HG03139 (cell line): ENCODE results near the gene CSRP3.
"Not testable (repeated sequence)": the region's sequence is repeated elsewhere in the genome, so short reads cannot be mapped to it uniquely, and the experiment has no call there.

ENCODE experiments used
- ATAC-seq: cut with Tn5 transposase; IDR thresholded peaks from one replicate; pipeline ENCODE4 v1.9.1; 2021; ENCODE audit not compliant: unreplicated experiment

The CSRP3 gene

GRCh38 chr11:19191530-19192169 lies 10.1 kb downstream of the CSRP3 start:
- no peak for ATAC-seq

DNA sequence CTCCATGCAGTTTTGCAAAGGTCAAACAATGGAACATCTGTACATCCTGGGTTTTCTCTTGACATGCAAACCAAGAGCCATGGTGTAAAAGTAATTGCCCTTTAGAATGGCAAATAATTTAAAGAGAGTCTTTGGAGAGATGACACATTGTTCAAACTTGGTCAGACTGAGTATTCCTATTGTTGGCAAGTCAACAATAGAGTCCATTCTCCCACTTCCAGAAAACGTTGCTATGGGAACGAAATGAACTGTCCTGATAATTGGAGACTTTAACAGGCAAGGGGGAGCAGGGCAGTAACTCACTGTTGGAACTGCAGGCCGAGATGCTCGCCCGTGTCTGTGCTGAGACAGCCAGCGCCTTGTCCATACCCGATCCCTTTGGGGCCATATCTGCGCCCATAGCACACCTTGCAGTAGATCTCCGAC lies 13.9 kb downstream of the CSRP3 start:
- ATAC-seq, result no peak

DNA sequence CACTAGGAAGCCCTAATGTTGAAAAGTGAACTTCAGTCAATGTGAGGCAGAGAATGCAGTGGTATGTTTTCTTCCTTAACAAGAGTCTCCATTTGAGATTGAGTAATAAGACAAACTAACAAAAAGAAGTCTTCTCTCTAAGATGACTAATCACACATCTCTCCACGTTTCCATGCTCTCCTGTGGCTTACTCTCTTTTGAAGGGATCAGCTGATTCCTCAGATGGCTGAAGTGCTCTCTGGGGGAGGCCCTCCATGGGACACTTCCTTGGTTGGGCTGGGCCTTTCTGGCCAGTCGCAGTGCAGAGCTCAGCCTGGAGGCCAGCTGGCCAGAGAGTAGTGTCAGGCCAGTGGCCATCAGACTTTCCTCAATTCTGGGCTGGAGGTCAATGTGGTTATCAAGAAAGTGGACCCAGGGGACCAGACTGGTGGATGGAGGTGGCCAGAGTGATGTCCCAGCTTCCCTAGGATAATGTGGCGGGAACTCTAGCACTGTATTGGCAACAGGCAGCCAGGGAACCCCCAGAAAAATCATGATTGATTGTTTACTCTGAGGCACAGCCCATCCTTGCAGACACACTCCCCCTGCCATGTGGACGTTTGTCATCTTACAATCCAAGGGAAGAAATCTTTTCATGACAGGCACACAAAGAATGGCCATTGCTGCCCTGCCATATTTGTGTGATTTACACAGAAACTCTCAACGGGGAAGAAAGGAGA lies 14.5 kb downstream of the CSRP3 start:
- ATAC-seq, result no peak

- no peak for ATAC-seq
Observed at GRCh38 chr11:19185516-19186052, 16.2 kb downstream of the CSRP3 start.

- no peak for ATAC-seq
Observed at GRCh38 chr11:19185036-19185435, 16.7 kb downstream of the CSRP3 start.

DNA sequence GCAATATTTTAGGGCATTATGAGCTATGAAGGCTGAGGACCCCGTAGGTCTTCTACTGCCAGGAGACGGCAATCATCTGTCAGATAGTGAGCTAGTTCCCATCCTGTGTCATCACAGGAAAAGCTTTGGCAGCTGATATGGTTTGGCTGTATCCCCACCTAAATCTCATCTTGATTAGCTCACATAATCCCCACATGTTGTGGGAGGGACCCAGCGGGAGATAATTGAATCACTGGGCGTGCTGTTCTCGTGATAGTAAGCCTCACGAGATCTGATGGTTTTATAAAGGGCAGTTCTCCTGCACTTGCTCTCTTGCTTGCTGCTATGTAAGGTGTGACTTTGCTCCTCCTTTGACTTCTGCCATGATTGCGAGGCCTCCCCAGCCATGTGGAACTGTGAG lies 18.1 kb downstream of the CSRP3 start:
- no peak for ATAC-seq

GRCh38 chr11:19181531-19182261 lies 20.1 kb downstream of the CSRP3 start:
- ATAC-seq, result no peak

GRCh38 chr11:19176629-19177186 lies 25.1 kb downstream of the CSRP3 start:
- no peak for ATAC-seq

- ATAC-seq, result no peak
Observed at GRCh38 chr11:19173964-19174638, 27.7 kb downstream of the CSRP3 start.

DNA sequence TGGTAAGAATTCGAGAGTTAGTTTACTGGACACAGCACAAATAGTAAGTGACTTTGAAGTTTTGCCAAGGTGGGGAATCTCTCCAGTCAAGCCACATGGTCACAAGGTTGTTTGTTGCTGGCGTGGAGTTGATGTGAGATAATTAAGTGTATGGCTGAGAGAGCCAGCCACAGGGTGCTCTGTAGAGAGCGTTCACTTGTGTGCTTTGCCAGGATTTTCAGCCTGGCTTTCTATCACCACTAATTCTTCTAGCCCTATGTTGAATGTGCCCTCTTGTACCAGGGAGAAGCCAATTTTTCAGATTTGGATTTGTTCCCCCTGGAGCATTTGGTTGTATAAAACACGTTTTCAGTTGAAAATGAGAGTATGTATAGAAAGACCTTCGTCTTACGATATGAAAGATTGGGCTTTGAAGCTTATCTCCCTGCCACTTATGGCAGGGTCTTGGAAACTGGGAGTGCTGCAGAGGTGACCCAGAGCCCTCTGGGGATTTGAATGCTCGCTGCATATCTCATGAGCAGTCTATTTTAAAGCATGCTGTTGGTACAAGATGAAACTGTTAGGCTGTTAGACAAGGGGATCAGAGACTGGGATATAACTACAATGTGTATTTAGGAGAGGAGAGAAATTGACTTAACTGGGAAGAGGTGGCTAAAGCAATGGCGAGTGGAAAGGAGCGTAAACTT lies 28.6 kb downstream of the CSRP3 start:
- ATAC-seq, result no peak

DNA sequence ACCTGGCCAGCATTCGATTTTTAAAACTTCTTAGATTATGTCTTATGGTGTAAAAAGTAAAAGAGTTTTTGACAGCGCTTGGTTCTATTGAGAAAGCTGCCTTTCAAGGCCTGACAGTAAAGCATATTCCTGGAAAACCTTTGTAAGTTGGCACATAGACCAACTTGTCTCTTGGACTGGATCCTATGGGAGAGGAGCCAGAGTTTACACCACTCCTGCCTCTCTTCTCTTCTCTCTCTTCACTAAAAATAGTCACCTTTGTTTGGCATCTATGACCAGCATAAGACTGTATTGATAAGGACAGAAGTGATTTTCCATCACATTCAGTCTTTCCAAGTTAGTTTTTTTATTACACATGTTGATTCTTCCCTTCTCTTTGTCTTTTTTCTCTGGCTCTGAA lies 33.7 kb downstream of the CSRP3 start:
- ATAC-seq, result no peak

DNA sequence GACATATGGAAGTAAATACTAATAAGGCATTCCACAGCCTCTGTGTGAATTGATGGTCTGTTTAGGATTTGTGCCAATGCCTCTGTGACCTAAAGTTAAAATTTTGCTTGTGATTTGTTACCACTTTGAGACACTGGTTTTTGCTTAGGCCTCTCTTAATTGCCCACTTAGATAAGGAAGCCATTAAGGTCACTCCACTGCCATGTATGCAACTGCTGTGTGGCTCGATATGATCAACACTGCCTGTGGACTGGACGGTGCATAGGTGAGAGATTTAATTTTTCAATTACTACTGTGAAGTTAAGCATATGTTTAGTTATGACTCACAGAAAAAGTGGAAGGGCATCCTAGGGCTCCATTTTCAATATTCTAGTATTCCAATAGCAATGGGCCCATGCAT lies 36.9 kb downstream of the CSRP3 start:
- ATAC-seq, result no peak

DNA sequence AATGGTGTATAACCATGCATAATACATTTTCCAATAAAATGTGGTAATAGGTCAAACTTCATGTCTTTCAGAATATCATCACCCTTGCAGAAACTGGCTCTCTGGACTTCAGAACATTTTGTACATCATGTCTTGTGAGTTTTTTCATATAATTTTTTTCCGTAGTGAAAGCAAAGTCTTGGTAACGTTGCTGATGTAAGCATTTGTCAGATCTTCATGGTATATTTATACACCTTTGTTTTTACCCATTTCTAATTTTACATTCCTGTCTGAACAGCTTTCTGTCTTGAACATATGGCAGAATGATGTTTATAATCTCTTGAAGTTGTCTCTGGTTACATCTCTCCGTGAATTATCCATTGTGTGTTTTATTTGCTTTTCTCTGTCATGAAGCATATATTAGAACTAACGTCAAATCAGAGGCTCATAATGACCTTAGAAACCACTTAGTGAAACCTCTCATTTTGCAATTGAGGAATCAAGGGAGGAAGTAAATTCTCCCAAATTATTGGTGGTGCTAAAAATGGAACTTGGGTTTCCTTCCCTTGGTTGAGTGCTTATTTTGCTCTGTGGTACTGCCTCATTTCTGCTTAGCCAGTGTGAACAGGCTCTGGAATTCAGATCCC lies 37.4 kb downstream of the CSRP3 start:
- no peak for ATAC-seq

GRCh38 chr11:19163617-19164016 lies 38.2 kb downstream of the CSRP3 start:
- ATAC-seq, result no peak

- ATAC-seq, result no peak
Observed at GRCh38 chr11:19162951-19163505, 38.8 kb downstream of the CSRP3 start.

DNA sequence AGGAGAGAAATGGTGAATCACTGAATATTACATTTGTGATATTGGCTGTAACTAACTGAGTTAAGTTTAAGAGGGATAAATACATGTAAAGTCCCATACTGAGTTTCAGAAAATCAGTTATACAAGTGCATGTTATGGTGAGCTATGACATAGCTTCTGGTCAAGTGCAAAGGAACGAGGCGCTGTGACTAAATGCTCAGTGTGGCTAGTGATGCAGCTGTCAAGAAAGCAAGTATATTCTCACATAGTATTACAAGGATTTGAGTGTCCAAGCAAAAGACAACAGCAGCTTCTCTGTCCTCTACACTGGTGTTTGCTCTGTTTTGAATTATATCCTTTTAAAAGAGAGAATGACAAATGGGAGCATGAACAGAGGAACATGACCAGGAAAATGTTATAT lies 40.1 kb downstream of the CSRP3 start:
- ATAC-seq, result no peak

GRCh38 chr11:19160847-19161246 lies 40.9 kb downstream of the CSRP3 start:
- ATAC-seq, result no peak

DNA sequence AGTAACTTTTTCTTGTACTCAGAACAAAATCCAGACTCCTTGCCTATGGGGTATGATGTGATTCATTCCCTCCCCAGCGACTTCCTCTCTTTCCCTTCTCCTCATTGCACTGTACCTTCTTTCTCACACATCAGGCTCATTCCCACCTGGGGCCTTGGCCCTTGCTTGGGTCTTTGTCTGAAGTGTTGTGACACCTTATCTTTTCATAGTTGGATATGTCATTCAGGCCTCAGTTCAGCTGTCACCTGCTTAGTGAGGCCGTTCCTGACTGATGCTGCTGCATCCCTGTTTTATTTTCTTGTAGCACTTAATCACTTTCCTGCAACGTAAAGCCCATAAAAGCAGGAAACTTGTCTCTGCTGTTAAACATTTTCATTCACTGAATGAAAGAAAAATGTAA lies 44.9 kb downstream of the CSRP3 start:
- no peak for ATAC-seq

- no peak for ATAC-seq
Observed at GRCh38 chr11:19145319-19145718, 56.5 kb downstream of the CSRP3 start.

DNA sequence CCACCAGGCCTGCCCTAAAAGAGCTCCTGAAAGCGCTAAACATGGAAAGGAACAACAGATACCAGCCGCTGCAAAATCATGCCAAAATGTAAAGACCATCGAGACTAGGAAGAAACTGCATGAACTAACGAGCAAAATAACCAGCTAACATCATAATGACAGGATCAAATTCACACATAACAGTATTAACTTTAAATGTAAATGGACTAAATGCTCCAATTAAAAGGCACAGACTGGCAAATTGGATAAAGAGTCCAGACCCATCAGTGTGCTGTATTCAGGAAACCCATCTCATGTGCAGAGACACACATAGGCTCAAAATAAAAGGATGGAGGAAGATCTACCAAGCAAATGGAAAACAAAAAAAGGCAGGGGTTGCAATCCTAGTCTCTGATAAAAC lies 64.9 kb downstream of the CSRP3 start:
- not testable (repeated sequence) for ATAC-seq
